ENCODE measurements around the gene PTK6. TPM values are rescaled to one million over a fixed set of nuclear protein-coding genes. Genes with fewer than 3 reads are reported as not detected.
"Not testable (repeated sequence)": the region's sequence is repeated elsewhere in the genome, so short reads cannot be mapped to it uniquely, and the experiment has no call there.

The PTK6 gene
- total RNA-seq, 1 donor from 2014 or later: 0.11 TPM

DNA sequence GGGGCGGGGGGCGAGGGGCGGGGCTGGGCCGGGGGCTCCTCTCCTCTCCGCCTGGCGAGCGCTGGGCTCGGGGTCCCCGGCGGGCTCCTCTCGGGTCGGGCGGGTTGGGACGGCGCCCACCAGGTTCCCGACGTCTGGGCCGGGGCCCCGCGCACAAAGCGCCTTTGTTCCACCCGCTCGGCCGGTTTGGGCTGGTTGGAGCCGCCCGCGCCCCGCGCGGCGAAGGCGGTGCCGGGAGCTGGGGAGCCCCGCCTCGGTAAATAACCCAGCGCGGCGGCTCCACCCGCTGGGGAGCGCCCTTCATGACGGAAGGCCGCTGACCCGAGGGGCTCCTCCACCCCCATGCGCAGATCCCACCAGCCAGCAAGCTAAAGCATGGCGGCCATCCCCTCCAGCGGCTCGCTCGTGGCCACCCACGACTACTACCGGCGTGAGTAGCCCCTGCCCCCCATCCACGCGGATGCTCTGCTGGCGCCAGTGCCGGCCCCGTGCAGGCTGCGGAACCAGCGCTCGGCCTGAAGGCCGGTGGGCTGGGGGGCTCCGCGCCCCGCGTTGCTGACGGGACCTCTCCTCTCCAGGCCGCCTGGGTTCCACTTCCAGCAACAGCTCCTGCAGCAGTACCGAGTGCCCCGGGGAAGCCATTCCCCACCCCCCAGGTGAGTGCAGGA lies 16.1 kb downstream of the PTK6 start:
- ATAC-seq (peak; percentile 56), DNase-seq (ENCODE audit: missing footprints) (peak; percentile 88)
- intact Hi-C loops (cut with DNase I): loop anchor here (1.0 to 2.0 kb wide), 2 partner anchors 25 to 78 kb away; no protein-coding TSS in a partner anchor

DNA sequence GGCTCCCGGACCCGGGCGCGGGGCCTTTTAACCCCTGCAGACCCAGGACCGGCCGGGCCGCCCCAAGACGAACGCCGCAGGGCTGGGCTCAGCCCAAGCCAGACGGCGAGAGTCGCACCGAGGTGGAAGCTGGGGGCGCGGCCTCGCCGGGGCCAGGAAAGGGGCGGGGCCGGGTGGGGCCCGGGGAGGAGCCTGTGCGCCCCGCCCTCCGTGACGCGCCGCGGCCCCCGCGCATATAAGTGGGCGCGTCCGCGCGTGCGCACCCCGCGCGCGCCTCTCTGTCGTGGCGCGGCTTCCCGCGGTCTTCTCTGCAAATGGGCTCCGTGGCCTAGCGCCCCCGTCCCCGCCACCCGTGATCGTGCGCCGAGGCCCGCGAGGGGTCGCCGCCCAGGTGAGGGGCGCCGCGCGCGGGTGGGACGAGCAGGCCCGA lies 16.7 kb downstream of the PTK6 start, which contains the start of gene PPDPF:
PPDPF (plus strand) TSS at position 262 of the 430 bp plus-strand sequence. CDS start 544 bp downstream, outside the sequence.
- ATAC-seq (peak; percentile 93), DNase-seq (ENCODE audit: missing footprints) (peak; percentile 95)
- intact Hi-C loops (cut with DNase I): loop anchor here (1.0 to 2.0 kb wide), 2 partner anchors 24 to 78 kb away; no protein-coding TSS in a partner anchor

DNA sequence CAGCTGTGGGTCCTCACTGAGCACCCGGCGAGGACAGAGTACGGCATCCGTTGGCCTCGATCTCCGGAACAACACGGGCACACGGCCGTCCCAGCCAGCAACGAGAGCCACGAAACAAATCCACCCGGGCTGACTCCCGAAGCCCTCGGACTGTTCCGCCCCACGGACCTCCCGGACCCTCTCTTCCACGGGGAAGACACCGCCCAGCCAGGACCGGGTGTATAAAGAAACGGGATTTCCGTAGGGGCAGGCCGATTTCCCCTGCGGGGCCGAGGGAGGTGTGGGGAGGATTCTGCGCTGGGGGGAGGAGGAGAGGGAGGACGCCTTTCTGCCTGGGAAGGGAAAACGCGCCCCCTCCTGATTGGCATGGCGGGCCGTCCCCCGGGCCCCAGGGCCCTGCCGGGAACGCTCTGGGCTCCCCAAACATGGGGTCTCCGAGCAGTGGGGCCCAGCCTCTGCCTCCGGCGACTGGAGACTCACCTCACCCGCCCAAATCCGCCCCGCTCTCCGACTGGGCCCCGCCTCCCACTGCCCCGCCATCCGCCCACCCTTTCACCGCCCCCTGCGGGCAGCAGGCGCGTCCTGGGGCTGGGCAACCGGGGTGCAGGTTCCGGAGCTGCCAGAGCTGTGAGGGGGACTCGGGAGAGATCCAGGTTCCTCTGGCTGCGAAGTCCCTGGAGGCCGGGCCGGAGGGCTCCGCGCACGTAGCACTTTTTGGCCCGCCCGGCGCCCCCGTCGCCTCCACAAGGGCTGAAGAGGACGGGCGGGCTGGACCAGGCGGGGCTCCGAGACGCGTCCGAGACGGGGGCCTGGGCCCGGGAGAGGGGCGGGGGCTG lies 17.3 kb downstream of the PTK6 start:
- peak; percentile 71 for ATAC-seq
- peak; percentile 81 for DNase-seq (ENCODE audit: missing footprints)
- intact Hi-C loops (cut with DNase I): loop anchor here (1.0 to 2.0 kb wide), 2 partner anchors 24 to 77 kb away; no protein-coding TSS in a partner anchor

DNA sequence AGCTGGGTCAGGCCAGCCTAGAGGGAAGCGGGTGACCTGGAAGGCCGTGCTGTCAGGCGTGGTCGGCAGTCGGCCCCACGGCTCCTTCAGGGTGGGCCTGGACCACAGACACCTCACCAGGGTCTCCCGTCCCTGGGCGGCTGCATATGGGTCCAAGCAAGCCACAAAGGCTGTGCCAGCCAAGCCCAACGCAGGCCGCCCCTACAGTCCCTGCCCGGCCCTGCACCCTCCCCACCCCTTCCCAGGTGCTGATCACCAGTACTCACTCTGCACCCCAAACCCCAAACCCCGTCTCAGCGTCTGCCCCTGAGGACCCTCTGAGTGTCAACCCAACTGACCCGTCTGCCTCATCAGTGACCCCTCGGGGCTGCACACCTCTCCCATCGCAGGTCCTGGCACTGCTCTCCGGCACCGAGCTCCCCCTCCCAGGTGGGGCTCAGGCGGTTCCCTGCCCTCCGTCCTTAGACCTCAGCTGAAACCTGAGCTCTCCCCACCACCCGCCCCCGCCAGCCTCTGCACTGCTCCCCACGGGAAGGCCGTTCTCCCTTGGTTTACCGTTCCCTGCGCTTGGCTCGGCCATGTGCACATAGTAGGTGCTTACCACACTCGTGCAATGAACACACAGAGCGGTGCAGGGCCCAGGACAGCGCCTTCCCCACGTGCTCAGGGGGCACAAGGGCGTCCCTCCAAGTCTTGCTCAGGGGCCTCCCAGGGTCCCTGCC lies 18.1 kb downstream of the PTK6 start:
- ATAC-seq (no peak), DNase-seq (ENCODE audit: missing footprints) (peak; percentile 62)
- intact Hi-C loops (cut with DNase I): no loop called here

DNA sequence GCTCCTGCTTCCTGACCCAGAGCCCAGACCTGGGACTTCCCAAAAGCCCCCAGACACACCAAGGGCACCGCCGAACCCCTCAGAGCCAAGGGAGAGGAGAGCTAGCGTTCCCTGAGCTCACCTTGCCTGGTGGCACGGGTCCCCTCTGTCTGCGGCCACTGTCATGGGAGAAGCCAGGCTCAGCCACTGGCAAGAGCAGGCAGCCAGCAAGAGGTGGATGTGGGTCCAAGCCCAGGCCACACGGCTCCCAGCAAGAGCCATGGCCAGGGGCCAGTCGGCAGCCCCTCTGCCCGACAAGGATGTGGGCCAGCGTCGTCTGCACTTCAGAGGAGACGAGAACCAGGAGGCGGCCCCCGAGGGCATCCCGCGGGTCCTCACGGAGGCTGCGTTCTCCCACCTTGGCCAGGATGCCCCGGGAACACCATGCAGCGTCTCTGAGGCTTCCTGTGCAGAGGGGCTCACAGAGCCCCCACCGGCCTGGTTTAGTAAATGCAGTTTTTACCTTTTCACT lies 18.8 kb downstream of the PTK6 start:
- no peak for ATAC-seq
- DNase-seq (ENCODE audit: missing footprints): peak; percentile 66
- intact Hi-C loops (cut with DNase I): no loop called here

DNA sequence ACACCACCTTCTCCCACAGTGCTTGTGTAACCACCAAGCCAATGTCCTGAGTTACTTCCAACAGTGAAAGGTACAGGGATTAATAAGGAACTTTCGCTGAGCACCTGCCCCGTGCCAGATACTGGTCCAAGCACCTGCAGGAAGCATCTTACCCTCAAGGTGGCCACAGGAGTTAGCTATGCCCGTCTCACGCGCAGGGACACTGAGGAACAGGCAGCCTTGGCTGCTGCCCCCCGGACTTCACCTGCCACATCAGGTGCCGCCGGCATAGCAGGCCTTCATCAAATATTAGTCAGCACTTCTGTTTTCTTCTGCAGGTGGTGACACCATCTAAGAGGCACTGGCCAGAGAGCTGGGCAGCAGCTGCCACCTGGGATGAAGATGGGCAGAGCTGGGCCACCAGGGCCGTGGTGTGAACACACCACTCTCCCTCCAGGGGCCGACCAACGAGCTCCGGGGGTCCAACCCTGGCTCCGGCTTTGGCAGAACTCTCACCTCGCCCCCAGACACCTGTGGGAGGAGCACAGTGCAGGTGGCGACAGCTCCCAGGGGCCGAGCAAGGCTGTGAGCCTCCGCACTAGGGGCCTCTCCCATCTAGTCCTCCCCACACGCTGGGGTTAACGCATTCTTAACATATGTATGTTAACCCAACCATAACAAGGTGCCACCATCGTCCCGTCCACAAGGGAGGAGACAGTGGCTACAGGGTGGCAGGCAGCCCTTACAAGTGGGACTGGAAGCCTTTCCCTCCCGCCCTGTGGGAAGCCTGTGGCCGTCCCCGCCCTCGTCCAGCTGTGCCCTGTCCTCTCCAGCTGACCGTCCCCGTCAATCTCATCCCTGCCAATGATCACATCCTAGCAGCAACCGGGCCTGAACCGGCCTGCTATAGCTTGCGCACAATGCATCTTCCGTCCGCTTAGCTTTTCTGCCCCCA lies 19.5 kb downstream of the PTK6 start:
- intact Hi-C loops (cut with DNase I): no loop called here
- DNase-seq (ENCODE audit: missing footprints) (peak; percentile 63), ATAC-seq (no peak)

DNA sequence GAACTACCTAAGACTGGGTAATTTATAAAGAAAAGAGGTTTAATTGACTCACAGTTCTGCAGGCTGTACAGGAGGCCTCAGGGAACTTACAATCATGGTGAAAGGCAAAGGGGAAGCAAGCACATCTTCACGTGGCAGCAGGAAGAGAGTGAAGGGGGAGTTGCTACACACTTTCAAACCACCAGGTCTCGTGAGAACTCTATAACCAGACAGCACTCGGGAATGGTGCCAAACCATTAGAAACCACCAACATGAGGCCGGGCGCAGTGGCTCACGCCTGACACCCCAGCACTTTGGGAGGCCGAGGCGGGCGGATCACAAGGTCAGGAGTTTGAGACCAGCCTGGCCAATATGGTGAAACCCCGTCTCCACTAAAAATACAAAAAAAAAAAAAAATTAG lies 22.7 kb downstream of the PTK6 start:
- ATAC-seq; DNase-seq (ENCODE audit: missing footprints); intact Hi-C loops (cut with DNase I): not testable (repeated sequence)

DNA sequence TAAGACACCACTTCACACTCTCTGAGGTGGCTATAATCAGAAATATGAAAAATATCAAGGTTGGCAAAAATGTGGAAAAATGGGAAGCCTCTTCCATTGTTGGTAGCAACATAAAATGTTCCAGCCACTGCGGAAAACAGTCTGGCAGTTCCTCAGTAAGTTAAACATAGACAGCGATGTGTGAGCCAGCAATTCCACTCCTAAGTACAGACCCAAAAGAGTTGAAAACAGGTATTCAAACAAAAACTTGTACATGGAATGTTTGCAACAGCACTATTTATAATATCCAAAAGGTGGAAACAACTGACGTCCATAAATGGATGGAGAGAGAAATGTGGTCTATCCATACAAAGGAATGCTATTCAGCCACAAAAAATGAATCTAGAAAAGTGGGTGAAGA lies 24.0 kb downstream of the PTK6 start:
- intact Hi-C loops (cut with DNase I): no loop called here
- DNase-seq (ENCODE audit: missing footprints): no peak
- no peak for ATAC-seq

DNA sequence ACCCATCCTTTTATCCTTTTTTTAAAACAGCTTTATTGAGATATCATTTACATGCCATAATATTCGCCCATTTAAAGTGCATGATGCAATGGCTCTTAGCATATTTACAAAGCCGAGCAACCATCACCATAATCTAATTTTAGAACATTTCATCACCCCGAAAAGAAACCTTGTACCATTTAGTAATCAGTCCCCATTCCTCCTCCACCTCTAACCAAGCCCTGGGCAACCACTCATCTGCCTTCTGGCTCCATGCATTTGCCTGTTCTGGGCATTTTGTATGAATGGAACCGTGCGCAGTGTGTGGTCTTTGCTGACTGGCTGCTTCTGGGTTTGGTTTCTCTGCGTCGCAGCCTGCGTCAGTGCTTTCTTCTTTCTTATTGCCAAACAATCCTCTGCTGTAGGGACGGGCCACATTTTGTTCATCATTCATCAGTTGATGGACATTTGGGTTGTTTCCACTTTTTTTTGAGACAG lies 28.1 kb downstream of the PTK6 start:
- ATAC-seq: peak; percentile 51
- DNase-seq (ENCODE audit: missing footprints): no peak
- intact Hi-C loops (cut with DNase I): no loop called here

DNA sequence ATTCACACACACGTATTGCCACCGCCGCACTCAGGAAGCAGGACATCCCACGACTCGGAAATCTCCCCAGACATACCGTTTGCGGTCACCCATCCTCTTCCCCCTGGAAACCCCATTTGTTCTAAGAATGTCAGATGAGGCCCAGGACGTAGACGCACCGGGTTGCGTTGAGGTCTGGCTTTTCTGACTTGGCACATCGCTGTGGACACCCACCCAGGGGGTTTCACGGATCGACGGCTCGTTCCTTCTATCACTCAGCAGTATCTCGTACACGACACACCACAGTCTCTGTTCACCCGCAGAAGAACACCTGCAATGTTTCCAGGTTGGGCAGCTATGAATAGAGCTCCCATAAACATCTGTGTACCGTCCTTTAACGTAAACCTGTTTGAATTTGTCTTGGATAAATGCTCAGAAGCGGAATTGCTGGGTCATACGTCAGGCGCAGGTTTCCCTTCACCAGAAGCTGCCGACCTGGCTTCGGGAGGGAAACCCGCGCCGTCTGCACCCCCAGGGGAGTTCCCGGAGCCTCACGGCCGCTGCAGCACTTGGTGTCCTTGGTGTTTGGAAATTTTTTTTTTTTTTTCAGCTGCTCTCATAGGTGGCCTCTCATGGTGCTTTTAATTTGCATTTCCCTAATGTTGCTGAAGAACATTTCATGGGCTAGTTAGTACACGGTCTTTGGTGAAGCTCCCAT lies 29.0 kb downstream of the PTK6 start:
- ATAC-seq (no peak), DNase-seq (ENCODE audit: missing footprints) (peak; percentile 40)
- intact Hi-C loops (cut with DNase I): no loop called here

DNA sequence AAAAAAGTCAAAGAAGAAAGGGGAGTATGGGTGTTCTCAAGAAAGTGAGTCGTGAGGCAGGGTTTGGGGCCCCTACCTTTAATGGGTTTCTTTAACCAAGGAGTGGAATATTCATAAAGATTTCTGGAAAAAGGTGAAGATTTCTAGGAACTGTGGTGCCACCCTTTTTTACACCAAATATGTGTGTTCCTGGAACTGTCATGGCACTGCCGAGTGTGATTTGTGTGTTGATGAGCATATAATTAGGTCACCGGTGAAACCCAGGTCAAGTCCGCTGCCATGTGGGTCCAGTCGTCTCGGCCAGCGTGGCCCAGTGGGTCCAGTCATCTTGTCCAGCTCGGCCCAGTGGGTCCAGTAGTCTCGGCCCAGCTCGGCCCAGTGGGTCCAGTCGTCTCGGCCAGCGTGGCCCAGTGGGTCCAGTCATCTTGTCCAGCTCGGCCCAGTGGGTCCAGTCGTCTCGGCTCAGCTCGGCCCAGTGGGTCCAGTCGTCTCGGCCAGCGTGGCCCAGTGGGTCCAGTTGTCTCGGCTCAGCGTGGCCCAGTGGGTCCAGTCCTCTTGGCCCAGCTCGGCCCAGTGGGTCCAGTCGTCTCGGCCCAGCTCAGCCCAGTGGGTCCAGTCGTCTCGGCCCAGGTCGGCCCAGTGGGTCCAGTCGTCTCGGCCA lies 30.0 kb downstream of the PTK6 start:
- DNase-seq (ENCODE audit: missing footprints) (peak; percentile 27), ATAC-seq (no peak)

DNA sequence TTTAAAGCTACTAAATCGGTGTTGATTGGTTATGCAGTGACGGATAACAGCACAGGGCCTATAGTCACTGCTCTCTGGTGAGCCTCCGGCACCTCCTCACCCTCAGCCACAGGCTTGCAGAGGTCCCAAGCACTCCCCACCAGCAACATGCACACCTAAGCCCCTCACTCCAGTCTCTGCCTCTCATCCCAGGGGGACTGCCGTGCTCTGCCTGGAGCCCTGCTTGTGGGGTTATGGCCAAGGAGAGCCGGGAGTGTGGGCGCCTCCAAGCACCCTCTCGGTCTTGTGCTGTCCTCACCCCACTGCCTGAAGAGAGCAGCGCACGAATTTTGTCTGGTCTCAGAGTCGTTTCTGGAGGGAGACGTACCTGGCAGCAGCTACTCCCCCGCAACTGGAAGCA lies 31.5 kb downstream of the PTK6 start:
- ATAC-seq: no peak
- intact Hi-C loops (cut with DNase I): no loop called here
- DNase-seq (ENCODE audit: missing footprints): peak; percentile 21

More for the DNA sequence above, 30.0 kb downstream of the PTK6 start:
- intact Hi-C loops (cut with DNase I): no loop called here

DNA sequence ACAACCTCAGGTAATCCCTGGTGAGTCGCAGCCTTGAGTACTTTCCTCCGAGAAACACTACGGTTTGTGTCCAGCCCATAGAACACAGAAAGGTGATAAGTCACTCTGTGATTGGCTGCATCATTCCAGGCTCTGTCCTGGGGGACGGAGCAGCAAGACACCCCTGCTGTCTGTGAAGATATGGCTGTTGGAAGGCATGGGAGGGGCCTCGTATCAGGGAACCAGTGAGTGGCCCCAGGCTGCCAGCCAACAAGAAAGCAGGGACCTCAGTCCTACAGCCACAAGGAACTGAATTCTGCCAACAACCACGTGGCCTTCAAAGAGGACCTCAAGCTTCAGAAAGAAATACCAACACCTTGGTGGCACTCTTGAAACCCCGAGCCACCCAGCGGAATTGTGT lies 31.9 kb downstream of the PTK6 start:
- peak; percentile 53 for DNase-seq (ENCODE audit: missing footprints)
- ATAC-seq: no peak
- intact Hi-C loops (cut with DNase I): no loop called here

DNA sequence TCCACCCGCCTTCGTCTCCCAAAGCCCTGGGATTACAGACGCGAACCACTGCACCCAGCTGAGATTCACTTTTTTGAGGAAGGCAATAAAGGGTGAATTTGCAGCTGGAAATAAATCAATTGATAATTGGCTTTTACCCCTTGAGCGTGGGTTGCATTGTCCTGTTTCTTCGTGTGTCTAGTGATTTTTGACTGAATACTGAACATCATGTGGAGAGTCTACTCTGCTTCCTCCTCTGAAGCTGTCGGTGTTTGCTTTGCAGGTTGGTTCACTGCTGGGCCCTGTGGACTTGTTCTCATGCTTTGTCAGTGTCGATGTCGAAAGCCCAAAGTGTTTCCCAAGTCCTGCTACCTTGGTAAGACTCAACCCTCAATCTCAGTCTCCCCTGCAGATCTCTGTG lies 32.5 kb downstream of the PTK6 start:
- intact Hi-C loops (cut with DNase I): no loop called here
- no peak for ATAC-seq
- no peak for DNase-seq (ENCODE audit: missing footprints)

DNA sequence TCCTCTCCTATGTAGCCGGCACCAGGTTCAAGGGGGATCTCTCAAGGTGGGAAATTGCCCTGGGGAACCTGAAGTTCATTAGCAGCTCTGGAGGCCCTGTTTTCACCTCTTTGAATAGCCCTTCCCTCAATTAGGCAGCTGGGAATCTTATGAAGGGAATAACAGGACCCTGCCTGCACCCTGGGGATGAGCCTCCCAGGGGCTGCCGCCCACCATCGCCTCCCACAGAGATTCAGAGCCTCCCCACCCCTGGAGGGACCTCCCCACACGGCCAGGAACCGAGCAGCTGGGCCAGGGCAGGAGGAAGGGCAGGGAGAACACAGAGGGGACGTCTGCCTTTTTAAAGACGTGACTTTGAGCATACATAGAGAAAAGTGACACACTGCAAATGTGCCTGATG lies 33.7 kb downstream of the PTK6 start:
- ATAC-seq: no peak
- peak; percentile 44 for DNase-seq (ENCODE audit: missing footprints)
- intact Hi-C loops (cut with DNase I): no loop called here

DNA sequence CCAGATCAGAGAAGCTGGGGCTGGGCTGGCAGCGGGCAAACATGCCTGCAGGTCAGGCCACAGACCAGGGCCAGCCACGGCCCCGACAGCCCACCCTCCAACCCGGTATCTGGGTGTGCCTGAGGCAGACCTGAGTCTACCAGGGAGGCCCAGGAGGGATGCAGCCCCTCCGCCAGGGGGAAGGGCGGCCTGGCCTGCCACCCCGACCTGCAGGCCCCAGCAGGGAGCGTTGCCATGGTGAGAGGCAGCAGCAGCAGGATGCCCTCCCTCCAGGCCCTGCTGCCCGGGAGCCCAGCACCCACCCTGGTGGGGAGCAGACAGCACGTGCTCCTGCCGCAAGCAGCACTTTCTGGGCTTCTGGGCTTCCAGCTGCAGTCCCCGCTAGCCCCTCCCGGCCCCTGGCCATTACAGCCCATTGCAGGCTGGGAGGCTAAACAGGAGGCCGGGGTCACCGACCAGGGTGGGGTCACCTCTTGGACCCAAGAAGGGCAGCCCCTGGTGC lies 34.5 kb downstream of the PTK6 start:
- DNase-seq (ENCODE audit: missing footprints): peak; percentile 15
- ATAC-seq: no peak
- intact Hi-C loops (cut with DNase I): no loop called here

Measured in Right ventricle myocardium inferior (tissue), 1 donor.